IPS DF 19.7 (cell line): ENCODE results near the gene P3H3.
"Not testable (repeated sequence)": the region's sequence is repeated elsewhere in the genome, so short reads cannot be mapped to it uniquely, and the experiment has no call there.

Experiments used
- DNase-seq: peaks from one replicate; pipeline ENCODE4 v3.0.0-alpha.2; 2013; ENCODE audit warnings: low read depth, low spot score

P3H3 gene

GRCh38 chr12:6866163-6866919 lies 38.1 kb downstream of the P3H3 start:
- no peak for DNase-seq

- DNase-seq: no peak
These were observed 38.8 kb downstream of the P3H3 start for GRCh38 chr12:6866920-6867412.

GRCh38 chr12:6867413-6868210 lies 39.4 kb downstream of the P3H3 start, which contains the start of gene TPI1:
Gene TPI1 (plus strand): TSS chr12:6867531. CDS start chr12:6867567, 36 bp downstream.
- DNase-seq: no peak

- no peak for DNase-seq
These were observed 40.2 kb downstream of the P3H3 start for GRCh38 chr12:6868211-6869048.

- no peak for DNase-seq
These were observed 41.1 kb downstream of the P3H3 start for GRCh38 chr12:6869049-6870021.

GRCh38 chr12:6870304-6870703 lies 42.1 kb downstream of the P3H3 start:
- DNase-seq: not testable (repeated sequence)

GRCh38 chr12:6871052-6871957 lies 43.1 kb downstream of the P3H3 start:
- DNase-seq: no peak

- DNase-seq: no peak
These were observed 44.2 kb downstream of the P3H3 start for GRCh38 chr12:6872073-6873048.

- DNase-seq: peak; percentile 92
These were observed 45.1 kb downstream of the P3H3 start, which contains the start of gene SPSB2 for GRCh38 chr12:6873094-6874014. Gene SPSB2 (minus strand): TSS chr12:6873303. CDS start chr12:6872901, 402 bp downstream.

- DNase-seq: not testable (repeated sequence)
These were observed 45.8 kb downstream of the P3H3 start for GRCh38 chr12:6874015-6874368.

- not testable (repeated sequence) for DNase-seq
These were observed 51.6 kb downstream of the P3H3 start for GRCh38 chr12:6879824-6880223.

- no peak for DNase-seq
These were observed 55.0 kb downstream of the P3H3 start for GRCh38 chr12:6883252-6883651.

- no peak for DNase-seq
These were observed 55.5 kb downstream of the P3H3 start for GRCh38 chr12:6883683-6884082.

GRCh38 chr12:6884539-6884938 lies 56.3 kb downstream of the P3H3 start:
- DNase-seq: no peak

- DNase-seq: not testable (repeated sequence)
These were observed 58.2 kb downstream of the P3H3 start for GRCh38 chr12:6886206-6886999.

GRCh38 chr12:6887460-6887859 lies 59.3 kb downstream of the P3H3 start:
- no peak for DNase-seq
